ENCODE results near the gene SLC41A2.

GRCh38 chr12:104921340-104921739 lies 36.8 kb downstream of the SLC41A2 start:
- no peak for TF ChIP-seq KAT7 (CRISPR knock-in tag; IDR thresholded peaks at IDR 0.05; ENCODE audit: borderline replicate concordance)
- no peak for TF ChIP-seq CTCF (IDR thresholded peaks at IDR 0.05)
- TF ChIP-seq E2F4 (CRISPR knock-in tag; IDR thresholded peaks at IDR 0.05; ENCODE audit: borderline replicate concordance, low read depth) = no peak
- TF ChIP-seq JUN (CRISPR knock-in tag; IDR thresholded peaks at IDR 0.05) = no peak
- TF ChIP-seq PREB (CRISPR knock-in tag; IDR thresholded peaks at IDR 0.05; ENCODE audit: borderline replicate concordance) = no peak
- TF ChIP-seq ATF3 (CRISPR knock-in tag; conservative IDR thresholded peaks at IDR 0.05) = no peak
- TF ChIP-seq ZNF263 (CRISPR knock-in tag; IDR thresholded peaks at IDR 0.05; ENCODE audit: low read depth) = no peak
- TF ChIP-seq CREB1 (CRISPR knock-in tag; IDR thresholded peaks at IDR 0.05) = no peak
- no peak for TF ChIP-seq SOX15 (CRISPR knock-in tag; IDR thresholded peaks at IDR 0.05)
